Central memory CD8-positive, alpha-beta T cell (primary cell): ENCODE results near the gene FAM90A1.
A peak's percentile ranks its signal among the peaks of the same experiment; 100 is the strongest.
"Not testable (repeated sequence)": the region's sequence is repeated elsewhere in the genome, so short reads cannot be mapped to it uniquely, and the experiment has no call there.

Experiments used
- ATAC-seq: fragments of 150-1000 bp; cut with Tn5 transposase; replicated peaks from 2 replicates; pipeline ENCODE4 v1.10.0; 2022; ENCODE audit warnings: mild to moderate bottlenecking, moderate FRiP score, moderate number of reproducible peaks; ENCODE audit not compliant: poor library complexity, severe bottlenecking; ENCODE audit errors: extremely low read depth
- DNase-seq, 2 donors: peaks; one replicate each; pipeline ENCODE4 v3.0.0; 2021; ENCODE audit warnings: low spot score in 2 of 2
- H3K27ac Mint-ChIP-seq: one replicate; pipeline ENCODE4 v1.8.0; 2022; ENCODE audit warnings: low read depth, mild to moderate bottlenecking, moderate library complexity, mixed read lengths
- H3K27me3 Mint-ChIP-seq: one replicate; pipeline ENCODE4 v1.8.0; 2022; ENCODE audit warnings: mixed read lengths
- H3K36me3 Mint-ChIP-seq: one replicate; pipeline ENCODE4 v1.8.0; 2022; ENCODE audit warnings: mild to moderate bottlenecking, moderate library complexity, mixed read lengths; ENCODE audit not compliant: insufficient read depth
- H3K4me1 Mint-ChIP-seq: one replicate; pipeline ENCODE4 v1.8.0; 2022; ENCODE audit warnings: mixed read lengths
- H3K4me3 Mint-ChIP-seq: one replicate; pipeline ENCODE4 v1.8.0; 2022; ENCODE audit warnings: mild to moderate bottlenecking, moderate library complexity, mixed read lengths
- H3K9me3 Mint-ChIP-seq: one replicate; pipeline ENCODE4 v1.8.0; 2022; ENCODE audit warnings: mixed read lengths

The FAM90A1 gene

DNA sequence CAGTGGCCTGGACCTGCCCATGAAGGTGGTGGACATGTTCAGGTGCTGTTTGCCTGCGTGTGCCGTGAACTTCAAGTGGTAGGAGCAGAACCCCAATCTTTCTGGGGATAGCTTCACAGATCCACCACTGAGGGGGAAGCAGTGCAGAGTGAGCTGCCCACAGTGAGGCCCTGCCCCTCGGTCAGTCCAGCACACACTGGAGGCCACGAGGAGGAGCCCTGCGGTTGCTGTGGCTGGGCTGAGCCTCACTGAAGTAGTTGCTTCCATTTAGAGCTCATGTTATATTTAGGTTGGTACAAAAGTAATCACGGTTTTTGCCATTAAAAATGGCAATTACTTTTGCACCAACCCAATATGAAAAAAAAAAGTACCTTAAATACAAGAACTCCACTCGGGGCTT is 2.1 kb upstream of the FAM90A1 start:
- not testable (repeated sequence) for H3K27ac Mint-ChIP-seq, H3K36me3 Mint-ChIP-seq, ATAC-seq, H3K9me3 Mint-ChIP-seq, H3K4me3 Mint-ChIP-seq, DNase-seq
- peaks cover 11% of the 10 kb centered on the region for H3K4me1 Mint-ChIP-seq
- H3K27me3 Mint-ChIP-seq, result peaks cover 13% of the 10 kb centered on the region

DNA sequence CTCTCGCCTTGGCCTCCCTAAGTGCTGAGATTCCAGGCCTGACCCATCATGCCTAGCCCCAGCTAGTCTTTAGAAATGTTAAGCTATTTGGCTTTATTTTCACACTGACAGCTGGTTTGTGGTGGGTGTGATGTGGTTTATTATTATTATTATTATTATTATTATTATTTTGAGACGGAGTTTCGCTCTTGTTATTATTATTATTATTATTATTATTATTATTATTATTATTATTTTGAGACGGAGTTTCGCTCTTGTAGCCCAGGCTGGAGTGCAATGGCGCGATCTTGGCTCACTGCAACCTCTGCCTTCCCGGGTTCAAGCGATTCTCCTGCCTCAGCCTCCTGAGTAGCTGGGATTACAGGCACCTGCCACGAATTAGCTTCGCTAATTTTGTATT is 1.2 kb upstream of the FAM90A1 start:
- H3K27ac Mint-ChIP-seq, DNase-seq, ATAC-seq, H3K9me3 Mint-ChIP-seq, H3K4me3 Mint-ChIP-seq, H3K36me3 Mint-ChIP-seq: not testable (repeated sequence)
- peaks cover 11% of the 10 kb centered on the region for H3K4me1 Mint-ChIP-seq
- H3K27me3 Mint-ChIP-seq, result peaks cover 13% of the 10 kb centered on the region

DNA sequence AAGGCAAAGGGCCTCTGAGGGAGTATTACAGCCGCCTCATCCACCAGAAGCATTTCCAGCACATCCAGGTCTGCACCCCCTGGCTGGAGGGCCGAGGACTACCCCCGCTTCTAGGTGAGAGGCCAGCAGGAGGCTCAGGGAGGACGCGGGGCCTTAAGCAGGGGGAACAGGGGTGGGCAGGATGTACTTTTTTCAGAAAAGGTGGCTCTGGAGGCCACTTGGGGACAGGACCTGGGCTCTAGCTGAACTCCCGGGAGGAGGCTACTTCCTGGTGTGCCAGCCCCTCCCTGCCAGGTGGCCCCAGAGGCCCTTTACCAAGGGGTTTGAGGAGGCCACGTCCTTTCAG is 287 bp upstream of the FAM90A1 start:
- Mint-ChIP-seq H3K4me1 (peaks cover 11% of the 10 kb centered on the region), H3K27me3 (peaks cover 13% of the 10 kb centered on the region), H3K4me3 (peak overlapping the region; percentile 75)
- H3K27ac Mint-ChIP-seq, H3K36me3 Mint-ChIP-seq, H3K9me3 Mint-ChIP-seq, ATAC-seq, DNase-seq: not testable (repeated sequence)

DNA sequence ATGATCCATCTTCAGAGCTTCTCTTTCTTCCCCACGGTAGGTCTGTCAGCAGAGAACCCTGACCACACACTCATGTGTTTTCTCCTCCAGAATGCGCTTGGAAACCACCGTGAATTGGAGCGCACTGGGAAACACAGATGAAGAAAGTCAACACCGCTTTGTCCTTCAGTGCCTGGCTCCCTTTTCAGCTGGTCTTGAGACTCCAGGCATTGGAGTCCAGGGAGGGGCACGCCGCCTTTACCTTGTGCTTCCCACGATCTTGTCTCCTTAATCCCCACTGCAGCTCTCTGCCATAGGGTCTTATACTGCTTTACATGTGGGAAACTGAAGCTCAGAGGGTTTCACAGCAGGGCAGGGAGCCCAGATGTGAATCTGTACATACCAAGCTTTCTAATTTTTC is 1.1 kb downstream of the FAM90A1 start:
- Mint-ChIP-seq H3K9me3 (no peaks in the 10 kb centered on the region), H3K27ac (no peak overlapping the region), H3K36me3 (no peaks in the 10 kb centered on the region), H3K27me3 (peaks cover 19% of the 10 kb centered on the region), H3K4me1 (peaks cover under 1% of the 10 kb centered on the region), H3K4me3 (no peak overlapping the region)
- DNase-seq (no peak), ATAC-seq (no peak)

DNA sequence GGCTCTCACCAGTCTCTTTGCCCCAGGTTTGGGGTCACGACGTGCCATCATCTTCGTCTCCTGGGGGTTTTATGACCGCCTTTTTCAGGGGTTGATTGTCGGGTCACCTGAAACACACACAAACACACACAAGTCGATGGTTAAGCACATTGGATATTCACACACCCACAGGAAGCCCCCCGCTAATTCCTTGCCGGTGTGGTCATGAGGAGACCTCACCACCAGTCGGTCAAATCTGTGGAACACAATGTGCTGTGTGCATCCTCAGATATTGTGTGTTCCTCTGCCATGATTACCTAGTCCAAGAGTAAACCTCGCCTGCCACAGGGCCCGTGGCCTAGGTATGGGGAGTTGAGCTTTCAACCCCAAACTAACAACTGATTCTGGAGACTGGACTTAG is 2.6 kb downstream of the FAM90A1 start:
- not testable (repeated sequence) for H3K36me3 Mint-ChIP-seq, H3K27ac Mint-ChIP-seq, H3K4me1 Mint-ChIP-seq, H3K9me3 Mint-ChIP-seq, H3K4me3 Mint-ChIP-seq, DNase-seq, ATAC-seq
- peaks cover 35% of the 10 kb centered on the region for H3K27me3 Mint-ChIP-seq

DNA sequence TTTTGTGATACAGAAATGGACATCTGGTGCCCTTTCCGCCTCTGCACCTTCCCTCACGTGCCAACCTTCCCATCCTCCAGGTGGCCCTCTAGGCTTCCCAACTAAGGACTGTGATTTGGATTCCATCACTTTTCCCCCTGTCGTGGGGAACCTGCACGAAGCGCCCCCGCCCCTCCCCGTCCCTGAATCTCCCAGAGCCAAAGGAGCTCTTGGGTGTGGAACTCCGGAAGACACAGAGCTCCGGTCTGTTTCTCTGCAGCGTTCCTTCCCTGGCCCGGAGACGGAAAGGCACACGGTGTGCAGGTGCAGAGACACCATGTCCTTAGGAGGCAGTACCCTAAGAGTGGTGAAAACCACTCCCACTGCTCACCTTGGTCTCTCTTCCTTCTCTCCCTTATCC is 3.8 kb downstream of the FAM90A1 start:
- not testable (repeated sequence) for ATAC-seq, H3K4me3 Mint-ChIP-seq, H3K4me1 Mint-ChIP-seq, H3K27ac Mint-ChIP-seq, DNase-seq, H3K36me3 Mint-ChIP-seq, H3K9me3 Mint-ChIP-seq
- H3K27me3 Mint-ChIP-seq, result peaks cover 45% of the 10 kb centered on the region

DNA sequence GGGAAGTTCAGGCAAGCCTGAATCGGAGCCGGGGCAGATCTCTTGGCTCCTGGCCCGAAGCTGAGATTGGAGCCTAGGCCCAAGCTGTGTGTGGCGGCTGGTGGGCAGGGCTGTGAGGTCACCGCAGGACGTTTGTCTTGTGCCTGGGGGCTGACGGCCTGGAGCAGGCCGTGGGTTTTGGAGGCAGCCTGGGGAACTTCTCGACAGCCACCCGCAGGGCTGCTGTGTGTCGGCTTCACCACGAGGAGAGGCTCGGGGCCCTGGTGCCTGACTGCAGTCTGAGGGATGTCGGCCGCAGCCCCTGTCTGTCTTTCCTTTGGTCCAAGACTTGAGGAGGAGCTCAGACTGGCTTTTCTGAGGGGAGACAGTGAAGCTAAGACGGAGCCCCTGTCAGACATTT is 5.1 kb downstream of the FAM90A1 start:
- not testable (repeated sequence) for H3K4me3 Mint-ChIP-seq, H3K27ac Mint-ChIP-seq, H3K4me1 Mint-ChIP-seq, H3K36me3 Mint-ChIP-seq, ATAC-seq, H3K9me3 Mint-ChIP-seq, DNase-seq
- peaks cover 45% of the 10 kb centered on the region for H3K27me3 Mint-ChIP-seq

DNA sequence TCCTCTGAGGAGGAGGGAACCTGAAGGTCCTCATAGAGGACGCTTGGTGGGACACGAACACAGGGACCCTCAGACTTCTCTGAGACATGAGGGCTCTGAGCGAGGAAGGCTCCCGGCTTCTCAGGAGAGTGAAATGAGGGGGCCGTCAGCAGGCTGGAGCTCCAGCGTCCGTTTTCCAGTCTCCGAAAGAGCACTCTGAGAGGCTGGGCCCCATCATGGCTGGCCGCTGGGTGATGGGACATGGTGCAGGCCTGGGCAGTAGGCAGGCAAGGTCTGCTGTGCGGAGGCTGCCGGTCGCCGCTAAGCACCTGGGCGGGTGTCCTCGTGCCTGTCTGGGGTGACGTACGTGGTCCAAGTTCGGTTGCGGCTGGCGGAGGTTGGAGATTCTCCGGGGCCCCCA is 5.6 kb downstream of the FAM90A1 start:
- H3K27ac Mint-ChIP-seq, H3K9me3 Mint-ChIP-seq, H3K36me3 Mint-ChIP-seq, ATAC-seq, DNase-seq, H3K4me1 Mint-ChIP-seq, H3K4me3 Mint-ChIP-seq: not testable (repeated sequence)
- H3K27me3 Mint-ChIP-seq, result peaks cover 40% of the 10 kb centered on the region

DNA sequence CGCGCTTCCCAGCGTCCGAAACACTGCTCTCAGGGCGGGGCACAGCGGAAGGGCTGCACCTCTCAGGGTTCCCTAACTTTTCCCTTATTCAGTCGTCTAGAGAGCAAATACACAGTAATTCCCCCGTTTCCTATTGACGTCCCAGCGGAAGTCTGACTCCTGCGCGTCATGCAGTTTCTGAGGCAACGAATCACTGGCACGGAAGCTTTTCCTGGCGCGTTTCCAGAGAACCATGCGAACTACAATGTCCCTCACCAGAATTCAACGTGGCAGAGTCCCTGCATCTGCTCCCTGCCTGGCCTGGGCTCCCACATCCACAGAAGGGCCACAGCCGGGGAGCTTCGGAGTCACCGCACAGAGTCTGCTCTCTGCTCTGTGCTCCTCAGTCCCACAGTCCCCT is 6.0 kb downstream of the FAM90A1 start:
- not testable (repeated sequence) for H3K9me3 Mint-ChIP-seq, ATAC-seq

DNA sequence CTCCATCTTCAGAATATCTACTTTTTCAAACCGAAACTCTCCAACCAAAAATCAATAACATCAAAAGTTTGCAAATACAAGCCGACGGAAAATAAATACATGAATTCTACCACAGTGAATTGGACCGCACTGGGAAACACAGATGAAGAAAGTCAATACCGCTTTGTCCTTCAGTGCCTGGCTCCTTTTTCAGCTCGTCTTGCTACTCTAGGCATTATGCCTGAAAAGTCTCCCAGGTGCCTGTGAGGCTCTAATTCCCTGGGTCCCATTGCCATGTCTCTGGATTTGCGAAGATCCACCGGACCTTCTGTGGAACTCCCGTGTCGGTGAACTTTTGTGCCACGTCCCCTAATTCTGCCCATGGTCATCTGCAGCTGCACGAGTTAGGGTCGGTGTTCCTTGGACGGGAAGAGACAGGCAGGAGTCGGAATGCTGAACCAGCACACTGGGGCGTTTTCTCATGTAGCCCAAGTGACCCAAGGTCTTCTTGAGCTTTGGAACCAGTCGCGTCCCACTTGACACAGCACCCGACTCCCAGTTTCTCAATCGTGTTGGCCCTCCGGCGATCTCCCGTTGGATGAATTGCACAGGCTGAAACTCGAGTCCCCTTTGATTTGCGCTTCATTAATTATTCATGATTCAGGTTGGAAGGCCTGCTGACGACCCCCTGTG is 8.6 kb downstream of the FAM90A1 start:
- H3K27ac Mint-ChIP-seq, H3K36me3 Mint-ChIP-seq, DNase-seq, H3K9me3 Mint-ChIP-seq, H3K4me3 Mint-ChIP-seq, H3K4me1 Mint-ChIP-seq, ATAC-seq: not testable (repeated sequence)
- peaks cover 59% of the 10 kb centered on the region for H3K27me3 Mint-ChIP-seq

More for the DNA sequence above, 6.0 kb downstream of the FAM90A1 start:
- peaks cover 39% of the 10 kb centered on the region for H3K27me3 Mint-ChIP-seq
- not testable (repeated sequence) for H3K36me3 Mint-ChIP-seq, H3K4me1 Mint-ChIP-seq, H3K27ac Mint-ChIP-seq, DNase-seq, H3K4me3 Mint-ChIP-seq

DNA sequence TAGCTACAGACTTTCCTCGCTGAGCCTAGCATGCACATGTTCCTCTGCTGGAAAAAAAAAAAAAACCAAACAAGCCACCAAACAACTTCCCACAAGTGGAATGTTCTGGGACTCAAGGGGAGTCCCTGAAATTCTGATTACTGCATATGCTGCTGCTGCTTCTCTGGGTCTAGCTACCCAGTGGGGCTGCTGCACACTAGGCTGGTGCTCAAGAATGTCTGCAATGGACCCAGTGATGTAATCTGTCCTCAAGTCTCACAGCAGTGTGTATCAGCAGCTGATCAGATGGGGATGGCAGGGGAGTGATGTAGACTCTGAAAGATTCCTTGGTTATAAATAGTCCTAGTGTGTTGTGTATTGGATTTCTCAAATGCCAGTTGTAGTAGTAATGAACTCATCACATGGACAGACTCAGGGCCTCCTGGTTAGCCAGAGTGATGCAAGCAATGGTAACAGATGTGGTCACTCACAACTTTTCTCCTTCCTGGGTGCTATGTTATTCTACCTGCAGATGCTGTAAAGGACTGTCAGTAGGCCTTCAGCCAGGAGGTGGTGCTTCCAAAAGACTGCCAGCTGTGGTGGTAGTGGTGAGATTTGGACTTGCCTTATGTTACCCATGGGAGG is 29.6 kb downstream of the FAM90A1 start:
- not testable (repeated sequence) for H3K27me3 Mint-ChIP-seq, H3K27ac Mint-ChIP-seq, H3K36me3 Mint-ChIP-seq, H3K9me3 Mint-ChIP-seq, ATAC-seq, H3K4me3 Mint-ChIP-seq, DNase-seq, H3K4me1 Mint-ChIP-seq

DNA sequence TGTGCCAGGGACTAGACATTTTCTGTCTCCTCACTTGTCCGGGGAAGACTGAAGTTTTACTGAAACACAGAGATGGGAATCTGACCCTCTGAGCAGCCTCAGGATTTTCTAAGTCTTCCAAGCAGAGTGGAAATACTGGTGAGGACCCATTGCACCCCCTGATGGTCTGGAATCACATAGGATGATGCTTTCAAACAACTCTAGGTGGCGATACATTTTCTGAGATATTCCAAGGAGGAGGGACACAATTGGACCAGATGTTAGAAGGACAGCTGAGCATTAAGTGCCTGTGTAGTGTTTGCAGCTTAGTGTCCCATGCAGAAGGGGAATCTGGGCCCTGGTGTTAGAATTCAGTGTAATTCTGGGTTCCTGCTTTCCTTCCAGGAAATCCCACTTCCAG is 39.3 kb downstream of the FAM90A1 start:
- H3K9me3 Mint-ChIP-seq, H3K27me3 Mint-ChIP-seq, H3K4me1 Mint-ChIP-seq, H3K4me3 Mint-ChIP-seq, DNase-seq, ATAC-seq, H3K27ac Mint-ChIP-seq, H3K36me3 Mint-ChIP-seq: not testable (repeated sequence)

DNA sequence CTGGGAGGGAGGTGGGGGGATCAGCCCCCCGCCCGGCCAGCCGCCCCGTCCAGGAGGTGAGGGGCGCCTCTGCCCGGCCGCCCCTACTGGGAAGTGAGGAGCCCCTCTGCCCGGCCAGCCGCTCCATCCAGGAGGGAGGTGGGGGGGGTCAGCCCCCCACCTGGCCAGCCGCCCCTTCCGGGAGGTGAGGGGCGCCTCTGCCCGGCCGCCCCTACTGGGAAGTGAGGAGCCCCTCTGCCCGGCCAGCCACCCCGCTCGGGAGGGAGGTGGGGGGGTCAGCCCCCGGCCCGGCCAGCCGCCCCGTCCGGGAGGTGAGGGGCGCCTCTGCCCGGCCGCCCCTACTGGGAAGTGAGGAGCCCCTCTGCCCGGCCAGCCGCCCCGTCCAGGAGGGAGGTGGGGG is 43.2 kb downstream of the FAM90A1 start:
- H3K36me3 Mint-ChIP-seq, DNase-seq, H3K4me3 Mint-ChIP-seq, H3K9me3 Mint-ChIP-seq, ATAC-seq, H3K27ac Mint-ChIP-seq, H3K27me3 Mint-ChIP-seq: not testable (repeated sequence)
- H3K4me1 Mint-ChIP-seq, result peaks cover 20% of the 10 kb centered on the region
